ENCODE data around the gene ZDBF2.
"Not testable (repeated sequence)": the region's sequence is repeated elsewhere in the genome, so short reads cannot be mapped to it uniquely, and the experiment has no call there.

The ZDBF2 gene

DNA sequence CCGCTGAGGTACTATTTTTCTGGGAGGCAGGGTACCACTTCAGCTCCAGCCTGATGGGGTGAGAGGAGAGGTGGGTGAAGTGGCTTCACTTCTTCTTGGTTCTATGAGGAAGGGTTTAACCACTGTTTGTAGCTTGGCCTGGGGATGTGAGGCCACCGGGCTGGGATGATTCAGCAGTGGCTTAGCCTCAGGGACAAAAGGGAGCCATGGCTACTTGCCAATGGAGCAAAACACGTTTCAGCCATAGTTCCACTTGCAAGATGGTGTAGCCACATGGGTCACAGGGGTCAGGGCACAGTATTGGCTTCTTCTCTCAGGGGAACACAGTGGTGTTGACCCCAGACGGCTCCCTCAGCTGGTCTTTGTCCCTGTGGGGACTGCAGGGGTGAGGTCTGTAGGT, 14.9 kb downstream of the ZDBF2 start:
- H3K27me3 ChIP-seq: no peaks in the 10 kb centered on the region
- H3K9me3 ChIP-seq: peaks cover 0 to 14% (median 12%) of the 10 kb centered on the region in 3 donors
- H3K36me3 ChIP-seq: peaks cover 0 to 18% (median 14%) of the 10 kb centered on the region in 3 donors
- H3K4me1 ChIP-seq: no peaks in the 10 kb centered on the region
- no peak overlapping the region for H3K27ac ChIP-seq
- intact Hi-C loops (cut with DNase I; ENCODE audit: low total_unique reads): no loop called here
- TF ChIP-seq CTCF (IDR thresholded peaks at IDR 0.05): no peak
- no peak overlapping the region for H3K4me3 ChIP-seq
- no peak for DNase-seq

DNA sequence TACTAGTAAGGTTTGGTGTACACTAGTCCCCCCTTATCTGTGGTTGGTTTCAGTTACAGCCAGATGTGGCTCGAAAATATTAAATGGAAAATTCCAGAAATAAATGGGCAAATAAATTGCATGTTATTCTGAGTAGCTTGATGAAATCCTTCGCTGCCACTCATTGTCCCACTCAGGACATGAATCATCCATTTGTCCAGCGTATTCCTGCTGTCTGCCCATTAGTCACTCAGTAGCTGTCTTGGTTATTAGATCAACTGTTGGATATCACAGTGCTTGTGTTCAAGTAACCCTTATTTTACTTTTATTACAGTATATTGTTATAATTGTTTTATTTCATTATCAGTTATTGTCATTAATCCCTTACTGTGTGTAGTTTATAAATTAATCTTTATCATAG, 21.7 kb downstream of the ZDBF2 start:
- Histone ChIP-seq H3K4me3 (no peak overlapping the region), H3K27me3 (no peaks in the 10 kb centered on the region), H3K9me3 (no peaks in the 10 kb centered on the region), H3K4me1 (no peaks in the 10 kb centered on the region), H3K36me3 (peaks cover 9 to 23% (median 14%) of the 10 kb centered on the region in 3 donors), H3K27ac (no peak overlapping the region)
- no peak for DNase-seq
- TF ChIP-seq CTCF (IDR thresholded peaks at IDR 0.05): no peak
- intact Hi-C loops (cut with DNase I; ENCODE audit: low total_unique reads): no loop called here

GRCh38 chr2:206299608-206300007, 25.1 kb downstream of the ZDBF2 start:
- H3K4me1 ChIP-seq; DNase-seq; H3K9me3 ChIP-seq; intact Hi-C loops (cut with DNase I; ENCODE audit: low total_unique reads); H3K4me3 ChIP-seq; H3K27me3 ChIP-seq; H3K27ac ChIP-seq: not testable (repeated sequence)
- peaks cover 10 to 21% (median 20%) of the 10 kb centered on the region in 3 donors for H3K36me3 ChIP-seq

GRCh38 chr2:206305523-206306245, 31.2 kb downstream of the ZDBF2 start:
- no peaks in the 10 kb centered on the region for H3K9me3 ChIP-seq
- no peak overlapping the region for H3K4me3 ChIP-seq
- intact Hi-C loops (cut with DNase I; ENCODE audit: low total_unique reads): no loop called here
- H3K4me1 ChIP-seq: no peaks in the 10 kb centered on the region
- H3K27me3 ChIP-seq: no peaks in the 10 kb centered on the region
- no peak for TF ChIP-seq CTCF (IDR thresholded peaks at IDR 0.05)
- H3K27ac ChIP-seq: no peak overlapping the region
- DNase-seq: no peak
- H3K36me3 ChIP-seq: peaks cover 5 to 19% (median 7%) of the 10 kb centered on the region in 3 donors

- DNase-seq: no peak
Observed at GRCh38 chr2:206311026-206311425, 36.6 kb downstream of the ZDBF2 start.

More at GRCh38 chr2:206311026-206311425, 36.6 kb downstream of the ZDBF2 start:
- H3K9me3 ChIP-seq: no peaks in the 10 kb centered on the region
- TF ChIP-seq CTCF (IDR thresholded peaks at IDR 0.05): no peak
- H3K27me3 ChIP-seq: no peaks in the 10 kb centered on the region
- intact Hi-C loops (cut with DNase I; ENCODE audit: low total_unique reads): no loop called here
- H3K36me3 ChIP-seq: peaks cover 0 to under 1% (median 0%) of the 10 kb centered on the region in 3 donors
- no peak overlapping the region for H3K4me3 ChIP-seq
- H3K4me1 ChIP-seq: no peaks in the 10 kb centered on the region
- H3K27ac ChIP-seq: no peak overlapping the region

Data from tibial artery (tissue), 4 donors.